Osteoblast (primary cell): ENCODE results near the gene ITGA3. TPM values are rescaled to one million over a fixed set of nuclear protein-coding genes. Genes with fewer than 3 reads are reported as not detected.
A peak's percentile ranks its signal among the peaks of the same experiment; 100 is the strongest.

ENCODE experiments used
- DNase-seq: peaks from one replicate; pipeline ENCODE4 v3.0.0; 2011; ENCODE audit warnings: low spot score, mixed read lengths; ENCODE audit not compliant: insufficient read length; ENCODE audit errors: missing footprints
- H2AFZ ChIP-seq: 2 replicates; pipeline ENCODE4 v1.6.0; 2011; ENCODE audit warnings: mild to moderate bottlenecking, low read length
- H3K27ac ChIP-seq: 2 replicates; pipeline ENCODE4 v1.5.1; 2011; ENCODE audit warnings: mild to moderate bottlenecking, low read depth, low read length, moderate library complexity
- H3K27me3 ChIP-seq: 2 replicates; pipeline ENCODE4 v1.6.0; 2012; ENCODE audit warnings: mild to moderate bottlenecking, control low read depth, inconsistent platforms, low read length, moderate library complexity; ENCODE audit not compliant: insufficient read depth
- H3K36me3 ChIP-seq: 2 replicates; pipeline ENCODE4 v1.5.1; 2011; ENCODE audit warnings: mild to moderate bottlenecking, low read length, control low read depth, moderate library complexity; ENCODE audit not compliant: insufficient read depth
- H3K4me1 ChIP-seq: 2 replicates; pipeline ENCODE4 v1.5.1; 2011; ENCODE audit warnings: mild to moderate bottlenecking, low read length, control low read depth, moderate library complexity; ENCODE audit not compliant: insufficient read depth
- H3K4me2 ChIP-seq: 2 replicates; pipeline ENCODE4 v1.6.0; 2011; ENCODE audit warnings: mild to moderate bottlenecking, low read length; ENCODE audit not compliant: insufficient read depth
- H3K4me3 ChIP-seq: fragments of 200-600 bp; sonication (generic); 3 replicates; pipeline ENCODE4 v1.5.1; 2012; ENCODE audit warnings: mild to moderate bottlenecking, low read length, inconsistent platforms; ENCODE audit not compliant: insufficient read depth
- H3K79me2 ChIP-seq: 2 replicates; pipeline ENCODE4 v1.6.0; 2012; ENCODE audit warnings: mild to moderate bottlenecking, low read length, control low read depth, inconsistent platforms; ENCODE audit not compliant: insufficient read depth
- H3K9me3 ChIP-seq: 2 replicates; pipeline ENCODE4 v1.5.1; 2011; ENCODE audit warnings: low read depth, low read length, control low read depth
- H4K20me1 ChIP-seq: 2 replicates; pipeline ENCODE4 v1.6.0; 2012; ENCODE audit warnings: mild to moderate bottlenecking, low read length, control low read depth; ENCODE audit not compliant: insufficient read depth
- total RNA-seq: library from RNA; depleted of rRNA; stranded (reverse); fragments of >200 nt; gene quantifications from 2 replicates; pipeline ENCODE4 v1.2.3, GENCODE V29; 2012
- TF ChIP-seq, protein P1 (sequence below): IDR thresholded peaks from 2 replicates; pipeline ENCODE4 v1.5.1; 2011; ENCODE audit warnings: mild to moderate bottlenecking, low read depth, low read length, moderate library complexity; ENCODE audit errors: extremely low read depth

Gene ITGA3
- total RNA-seq, 1 donor = 81.4 TPM

DNA sequence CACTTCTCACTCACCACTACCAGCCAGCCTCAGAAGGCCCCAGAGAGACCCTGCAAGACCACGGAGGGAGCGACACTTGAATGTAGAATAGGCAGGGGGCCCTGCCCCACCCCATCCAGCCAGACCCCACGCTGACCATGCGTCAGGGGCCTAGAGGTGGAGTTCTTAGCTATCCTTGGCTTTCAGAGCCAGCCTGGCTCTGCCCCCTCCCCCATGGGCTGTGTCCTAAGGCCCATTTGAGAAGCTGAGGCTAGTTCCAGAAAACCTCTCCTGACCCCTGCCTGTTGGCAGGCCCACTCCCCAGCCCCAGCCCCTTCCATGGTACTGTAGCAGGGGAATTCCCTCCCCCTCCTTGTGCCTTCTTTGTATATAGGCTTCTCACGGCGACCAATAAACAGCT is 34.2 kb downstream of the ITGA3 start:
- no peak overlapping the region for H3K4me2 ChIP-seq
- no peaks in the 10 kb centered on the region for H3K79me2 ChIP-seq
- peaks cover 10% of the 10 kb centered on the region for H3K4me1 ChIP-seq
- TF ChIP-seq, protein P1, sequence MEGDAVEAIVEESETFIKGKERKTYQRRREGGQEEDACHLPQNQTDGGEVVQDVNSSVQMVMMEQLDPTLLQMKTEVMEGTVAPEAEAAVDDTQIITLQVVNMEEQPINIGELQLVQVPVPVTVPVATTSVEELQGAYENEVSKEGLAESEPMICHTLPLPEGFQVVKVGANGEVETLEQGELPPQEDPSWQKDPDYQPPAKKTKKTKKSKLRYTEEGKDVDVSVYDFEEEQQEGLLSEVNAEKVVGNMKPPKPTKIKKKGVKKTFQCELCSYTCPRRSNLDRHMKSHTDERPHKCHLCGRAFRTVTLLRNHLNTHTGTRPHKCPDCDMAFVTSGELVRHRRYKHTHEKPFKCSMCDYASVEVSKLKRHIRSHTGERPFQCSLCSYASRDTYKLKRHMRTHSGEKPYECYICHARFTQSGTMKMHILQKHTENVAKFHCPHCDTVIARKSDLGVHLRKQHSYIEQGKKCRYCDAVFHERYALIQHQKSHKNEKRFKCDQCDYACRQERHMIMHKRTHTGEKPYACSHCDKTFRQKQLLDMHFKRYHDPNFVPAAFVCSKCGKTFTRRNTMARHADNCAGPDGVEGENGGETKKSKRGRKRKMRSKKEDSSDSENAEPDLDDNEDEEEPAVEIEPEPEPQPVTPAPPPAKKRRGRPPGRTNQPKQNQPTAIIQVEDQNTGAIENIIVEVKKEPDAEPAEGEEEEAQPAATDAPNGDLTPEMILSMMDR = no peak
- H3K27ac ChIP-seq = no peak overlapping the region
- H4K20me1 ChIP-seq = peaks cover 4% of the 10 kb centered on the region
- no peaks in the 10 kb centered on the region for H3K9me3 ChIP-seq
- peak; percentile 11 for DNase-seq
- H2AFZ ChIP-seq = no peak overlapping the region
- peaks cover 46% of the 10 kb centered on the region for H3K36me3 ChIP-seq
- no peak overlapping the region for H3K4me3 ChIP-seq
- H3K27me3 ChIP-seq = no peaks in the 10 kb centered on the region

- Histone ChIP-seq H3K79me2 (peaks cover 9% of the 10 kb centered on the region), H3K9me3 (no peaks in the 10 kb centered on the region), H3K4me1 (peaks cover 18% of the 10 kb centered on the region), H3K4me2 (no peak overlapping the region), H3K36me3 (peaks cover 42% of the 10 kb centered on the region), H3K4me3 (no peak overlapping the region), H3K27ac (no peak overlapping the region), H4K20me1 (peaks cover 4% of the 10 kb centered on the region), H3K27me3 (no peaks in the 10 kb centered on the region), H2AFZ (no peak overlapping the region)
- TF ChIP-seq, protein P1 = no peak
- DNase-seq = peak; percentile 45
These were observed 35.3 kb downstream of the ITGA3 start for GRCh38 chr17:50090971-50091917.

- peak; percentile 58 for DNase-seq
- TF ChIP-seq, protein P1 = no peak
- Histone ChIP-seq H4K20me1 (peaks cover 4% of the 10 kb centered on the region), H3K9me3 (no peaks in the 10 kb centered on the region), H3K36me3 (peaks cover 37% of the 10 kb centered on the region), H3K4me1 (peaks cover 23% of the 10 kb centered on the region), H2AFZ (no peak overlapping the region), H3K27ac (no peak overlapping the region), H3K4me3 (no peak overlapping the region), H3K79me2 (peaks cover 9% of the 10 kb centered on the region), H3K4me2 (no peak overlapping the region), H3K27me3 (no peaks in the 10 kb centered on the region)
These were observed 36.0 kb downstream of the ITGA3 start for GRCh38 chr17:50091918-50092285.

GRCh38 chr17:50093246-50093645 is 37.3 kb downstream of the ITGA3 start:
- Histone ChIP-seq H3K27ac (no peak overlapping the region), H3K4me2 (no peak overlapping the region), H3K36me3 (peaks cover 36% of the 10 kb centered on the region), H2AFZ (no peak overlapping the region), H3K9me3 (no peaks in the 10 kb centered on the region), H3K27me3 (no peaks in the 10 kb centered on the region), H3K79me2 (peaks cover 9% of the 10 kb centered on the region), H3K4me3 (no peak overlapping the region), H4K20me1 (peaks cover 4% of the 10 kb centered on the region), H3K4me1 (peaks cover 23% of the 10 kb centered on the region)
- TF ChIP-seq, protein P1 = no peak
- peak; percentile 44 for DNase-seq
